ENCODE results near the gene ARRDC5.
"Not testable (repeated sequence)": the region's sequence is repeated elsewhere in the genome, so short reads cannot be mapped to it uniquely, and the experiment has no call there.

Gene ARRDC5

GRCh38 chr19:4902796-4903195, at the start of gene ARRDC5:
TSS of gene ARRDC5 (minus strand) at chr19:4902896. CDS start at chr19:4902825, 71 bp downstream.
- TF ChIP-seq, protein P1, sequence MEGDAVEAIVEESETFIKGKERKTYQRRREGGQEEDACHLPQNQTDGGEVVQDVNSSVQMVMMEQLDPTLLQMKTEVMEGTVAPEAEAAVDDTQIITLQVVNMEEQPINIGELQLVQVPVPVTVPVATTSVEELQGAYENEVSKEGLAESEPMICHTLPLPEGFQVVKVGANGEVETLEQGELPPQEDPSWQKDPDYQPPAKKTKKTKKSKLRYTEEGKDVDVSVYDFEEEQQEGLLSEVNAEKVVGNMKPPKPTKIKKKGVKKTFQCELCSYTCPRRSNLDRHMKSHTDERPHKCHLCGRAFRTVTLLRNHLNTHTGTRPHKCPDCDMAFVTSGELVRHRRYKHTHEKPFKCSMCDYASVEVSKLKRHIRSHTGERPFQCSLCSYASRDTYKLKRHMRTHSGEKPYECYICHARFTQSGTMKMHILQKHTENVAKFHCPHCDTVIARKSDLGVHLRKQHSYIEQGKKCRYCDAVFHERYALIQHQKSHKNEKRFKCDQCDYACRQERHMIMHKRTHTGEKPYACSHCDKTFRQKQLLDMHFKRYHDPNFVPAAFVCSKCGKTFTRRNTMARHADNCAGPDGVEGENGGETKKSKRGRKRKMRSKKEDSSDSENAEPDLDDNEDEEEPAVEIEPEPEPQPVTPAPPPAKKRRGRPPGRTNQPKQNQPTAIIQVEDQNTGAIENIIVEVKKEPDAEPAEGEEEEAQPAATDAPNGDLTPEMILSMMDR (conservative IDR thresholded peaks at IDR 0.05; ENCODE audit: low read depth, low read length), result no peak
- H3K4me3 ChIP-seq (ENCODE audit: low read depth, low read length), result no peak within 1 kb of the TSS
- DNase-seq (ENCODE audit: low read depth), result no peak

DNA sequence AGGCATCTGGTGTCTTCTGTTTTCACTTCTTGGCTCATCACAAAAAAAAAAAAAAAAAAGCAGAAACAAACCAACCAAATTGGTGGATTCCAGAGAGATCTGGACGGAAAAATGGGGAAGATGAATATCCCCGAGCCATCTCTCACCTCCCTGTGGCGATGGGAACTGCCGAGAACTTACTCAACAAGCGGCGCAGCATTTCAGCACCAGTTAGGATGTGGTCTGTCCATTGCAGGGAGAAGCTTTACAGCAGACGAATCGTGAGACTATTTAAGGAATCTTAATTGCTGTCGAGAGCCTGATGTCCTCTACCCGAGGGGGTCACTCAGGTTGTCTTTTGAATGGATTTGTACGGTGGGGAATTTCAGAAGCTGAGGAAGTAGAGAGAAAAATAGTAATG, 49.0 kb upstream of the ARRDC5 start:
- TF ChIP-seq, protein P1 (conservative IDR thresholded peaks at IDR 0.05; ENCODE audit: low read depth, low read length), result no peak
- H3K4me3 ChIP-seq (ENCODE audit: low read depth, low read length), result no peak overlapping the region
- DNase-seq (ENCODE audit: low read depth), result no peak

GRCh38 chr19:4950650-4951049, 48.0 kb upstream of the ARRDC5 start:
- H3K4me3 ChIP-seq (ENCODE audit: low read depth, low read length); DNase-seq (ENCODE audit: low read depth): not testable (repeated sequence)

- DNase-seq (ENCODE audit: low read depth); H3K4me3 ChIP-seq (ENCODE audit: low read depth, low read length): not testable (repeated sequence)
These were observed 39.0 kb upstream of the ARRDC5 start for GRCh38 chr19:4941638-4942169.

DNA sequence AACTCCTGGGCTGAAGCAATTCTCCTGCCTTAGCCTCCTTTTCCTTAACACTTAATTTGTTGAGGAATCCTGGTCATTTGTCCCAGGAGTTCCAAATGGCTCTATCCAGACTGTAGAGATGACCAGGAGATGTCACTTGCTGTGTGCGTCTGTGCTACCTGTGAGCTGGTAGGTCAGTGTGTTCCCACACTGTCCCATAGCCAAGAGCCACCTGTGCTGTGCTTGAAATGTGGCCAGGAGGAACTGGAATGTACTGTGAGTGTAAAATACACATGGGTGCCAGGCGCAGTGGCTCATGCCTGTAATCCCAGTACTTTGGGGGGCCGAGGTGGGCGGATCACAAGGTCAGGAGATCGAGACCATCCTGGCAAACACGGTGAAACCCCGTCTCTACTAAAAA, 36.8 kb upstream of the ARRDC5 start:
- H3K4me3 ChIP-seq (ENCODE audit: low read depth, low read length), result no peak overlapping the region
- TF ChIP-seq, protein P1 (conservative IDR thresholded peaks at IDR 0.05; ENCODE audit: low read depth, low read length), result no peak
- DNase-seq (ENCODE audit: low read depth), result no peak

DNA sequence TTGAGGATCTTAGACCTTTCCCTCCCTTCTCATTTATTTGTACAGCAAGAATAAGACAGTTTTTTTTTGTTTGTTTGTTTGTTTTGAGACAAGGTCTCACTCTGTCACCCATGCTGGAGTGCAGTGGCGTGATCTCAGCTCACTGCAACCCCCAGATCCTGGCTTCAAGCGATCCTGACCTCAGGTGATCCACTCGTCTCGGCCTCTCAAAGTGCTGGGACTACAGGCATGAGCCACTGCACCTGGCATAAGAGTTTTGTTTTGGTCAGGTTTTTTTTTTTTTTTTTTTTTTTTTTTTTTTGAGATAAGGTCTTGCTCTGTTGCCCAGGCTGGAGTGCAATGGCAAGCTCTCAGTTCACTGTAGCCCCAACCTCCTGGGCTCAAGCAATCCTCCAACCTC, 35.8 kb upstream of the ARRDC5 start:
- DNase-seq (ENCODE audit: low read depth); H3K4me3 ChIP-seq (ENCODE audit: low read depth, low read length): not testable (repeated sequence)

DNA sequence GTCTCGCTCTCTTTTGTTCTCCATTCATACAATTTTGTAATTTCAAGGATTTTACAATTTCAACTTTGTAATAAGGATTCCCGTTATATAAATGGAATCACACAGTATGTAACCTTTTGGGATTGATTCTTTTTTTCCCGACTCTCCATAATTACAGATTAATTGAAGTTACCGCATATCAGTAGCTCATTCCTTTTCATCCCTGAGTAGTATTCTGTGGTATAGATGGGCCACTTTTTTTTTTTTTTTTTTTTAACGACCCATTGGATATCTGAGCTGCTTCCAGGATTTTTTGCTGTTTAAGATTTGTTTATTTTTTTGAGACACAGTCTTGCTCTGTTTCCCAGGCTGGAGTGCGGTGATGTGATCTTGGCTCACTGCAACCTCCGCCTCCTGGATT, 34.4 kb upstream of the ARRDC5 start:
- H3K4me3 ChIP-seq (ENCODE audit: low read depth, low read length), result no peak overlapping the region
- TF ChIP-seq, protein P1 (conservative IDR thresholded peaks at IDR 0.05; ENCODE audit: low read depth, low read length), result no peak
- DNase-seq (ENCODE audit: low read depth), result no peak

GRCh38 chr19:4935444-4935843, 32.7 kb upstream of the ARRDC5 start:
- no peak for DNase-seq (ENCODE audit: low read depth)
- no peak overlapping the region for H3K4me3 ChIP-seq (ENCODE audit: low read depth, low read length)
- TF ChIP-seq, protein P1 (conservative IDR thresholded peaks at IDR 0.05; ENCODE audit: low read depth, low read length), result no peak

- TF ChIP-seq, protein P1 (conservative IDR thresholded peaks at IDR 0.05; ENCODE audit: low read depth, low read length), result no peak
- peak; percentile 23 for DNase-seq (ENCODE audit: low read depth)
- no peak overlapping the region for H3K4me3 ChIP-seq (ENCODE audit: low read depth, low read length)
These were observed 30.8 kb upstream of the ARRDC5 start for GRCh38 chr19:4933528-4933927.

Data from choroid plexus epithelial cell (primary cell).